Stimulated activated CD8-positive, alpha-beta memory T cell treated with anti-CD3 and anti-CD28 coated beads, Interleukin-12 subunit alpha, Interleukin-12 subunit beta, amount 100 ng/mL, for 24 hours (primary cell): ENCODE measurements around the gene C17orf50.

Source experiments
- DNase-seq: peaks from one replicate; pipeline ENCODE4 v3.0.0-alpha.2; 2020; ENCODE audit errors: extremely low read depth

The C17orf50 gene

GRCh38 chr17:35760587-35760986 lies at the start of gene C17orf50:
C17orf50 (plus strand) TSS chr17:35760887; CDS start chr17:35760942, 55 bp downstream.
- DNase-seq: no peak

- DNase-seq: no peak
Observed at GRCh38 chr17:35710950-35711349, 49.7 kb upstream of the C17orf50 start.

- DNase-seq: no peak
Observed at GRCh38 chr17:35713069-35713728, 47.5 kb upstream of the C17orf50 start.

- DNase-seq: no peak
Observed at GRCh38 chr17:35714988-35715387, 45.7 kb upstream of the C17orf50 start.

DNA sequence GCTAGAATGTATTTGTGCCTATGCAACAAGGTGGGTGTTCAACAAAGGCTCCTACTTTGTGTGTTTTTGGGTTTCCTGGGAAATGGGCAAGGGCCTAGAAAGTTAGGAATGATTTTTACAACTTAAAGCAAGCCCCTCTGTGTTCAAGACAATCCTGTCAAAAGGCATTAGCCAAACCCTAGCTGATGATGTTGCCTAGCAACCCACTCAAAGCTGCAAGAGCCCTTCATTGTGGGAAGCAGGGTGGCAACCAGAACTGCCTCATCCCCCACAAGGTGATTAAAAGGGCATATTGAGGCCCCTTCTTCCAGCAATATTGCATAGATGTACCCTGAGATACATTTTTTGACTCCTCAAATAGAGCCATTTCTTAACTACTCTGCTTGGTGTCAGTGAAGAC lies 45.3 kb upstream of the C17orf50 start:
- no peak for DNase-seq

DNA sequence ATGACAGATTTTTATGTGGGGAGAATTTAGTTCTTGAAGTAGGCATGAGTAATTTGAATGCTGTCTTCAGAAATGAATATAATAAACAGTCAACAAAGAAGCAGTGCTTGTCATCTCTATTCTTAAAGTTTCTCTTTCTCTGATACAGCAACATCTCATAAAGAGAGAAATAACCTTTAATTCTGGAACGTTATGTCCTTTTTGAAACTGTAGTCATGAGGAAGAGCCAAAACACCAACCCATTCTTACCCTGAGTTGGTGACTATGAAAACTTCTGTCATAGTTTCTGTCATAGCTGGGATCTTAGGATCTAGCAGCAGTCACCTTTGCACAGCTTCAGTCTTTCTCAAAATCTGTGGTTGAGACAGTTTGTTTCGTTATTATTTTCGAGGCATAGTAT lies 44.5 kb upstream of the C17orf50 start:
- no peak for DNase-seq

- no peak for DNase-seq
Observed at GRCh38 chr17:35716897-35717465, 43.7 kb upstream of the C17orf50 start.

DNA sequence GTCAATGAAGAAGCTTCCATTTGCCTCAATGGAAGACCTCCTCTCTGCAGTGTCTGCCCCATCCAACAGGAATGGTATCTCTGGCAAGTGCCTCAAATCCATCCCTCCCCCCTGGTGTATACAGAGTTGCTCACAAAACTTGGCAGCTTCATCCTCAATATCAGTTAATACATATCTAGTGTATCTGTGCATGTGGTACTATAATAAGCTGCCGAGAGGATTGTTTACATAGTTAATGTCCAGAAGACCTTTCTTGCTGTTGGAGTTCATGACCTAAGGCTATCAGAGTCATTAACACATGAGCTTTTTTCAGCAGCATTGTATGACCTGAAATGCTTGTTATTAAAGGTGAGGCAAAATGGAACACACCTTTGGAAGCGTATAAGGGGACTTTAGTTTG lies 43.2 kb upstream of the C17orf50 start:
- no peak for DNase-seq

DNA sequence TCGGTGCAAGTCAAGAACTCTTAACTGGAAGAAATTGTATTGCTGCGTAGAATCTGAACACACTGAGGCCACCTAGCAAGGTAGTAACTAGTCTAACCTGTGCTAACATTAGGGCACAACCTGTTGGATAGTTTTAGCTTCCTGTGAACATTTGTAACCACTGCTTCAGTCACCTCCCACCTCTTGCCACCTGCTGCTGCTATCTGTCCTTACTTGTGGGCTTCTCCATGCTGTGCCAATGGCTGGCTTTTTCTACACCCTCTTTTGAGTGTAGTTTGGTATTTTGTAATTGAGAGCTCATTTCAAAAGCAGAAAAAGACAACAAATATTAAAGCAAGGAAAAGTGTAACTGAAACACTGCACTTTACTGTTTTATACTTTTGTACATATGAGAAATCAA lies 37.0 kb upstream of the C17orf50 start:
- no peak for DNase-seq

DNA sequence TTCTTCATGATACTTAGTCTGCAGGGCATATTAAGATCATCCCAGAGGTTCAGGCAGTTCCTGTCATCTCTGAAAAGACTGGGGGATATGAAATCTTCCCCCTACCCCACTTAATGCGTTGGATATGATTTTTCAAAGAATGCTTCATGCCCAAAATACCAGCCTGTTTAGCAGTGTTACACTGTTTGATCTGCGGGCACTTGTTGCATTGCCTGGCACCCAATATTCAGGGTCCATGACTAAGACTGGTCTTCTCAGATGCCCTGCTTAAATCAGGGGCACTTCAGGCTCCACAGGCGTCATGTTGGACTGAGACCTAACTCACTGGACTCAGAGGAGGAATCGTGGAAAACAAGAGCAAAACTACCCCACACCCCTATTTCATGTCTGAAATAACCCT lies 35.6 kb upstream of the C17orf50 start:
- no peak for DNase-seq

GRCh38 chr17:35725802-35726126 lies 34.9 kb upstream of the C17orf50 start:
- DNase-seq: no peak

DNA sequence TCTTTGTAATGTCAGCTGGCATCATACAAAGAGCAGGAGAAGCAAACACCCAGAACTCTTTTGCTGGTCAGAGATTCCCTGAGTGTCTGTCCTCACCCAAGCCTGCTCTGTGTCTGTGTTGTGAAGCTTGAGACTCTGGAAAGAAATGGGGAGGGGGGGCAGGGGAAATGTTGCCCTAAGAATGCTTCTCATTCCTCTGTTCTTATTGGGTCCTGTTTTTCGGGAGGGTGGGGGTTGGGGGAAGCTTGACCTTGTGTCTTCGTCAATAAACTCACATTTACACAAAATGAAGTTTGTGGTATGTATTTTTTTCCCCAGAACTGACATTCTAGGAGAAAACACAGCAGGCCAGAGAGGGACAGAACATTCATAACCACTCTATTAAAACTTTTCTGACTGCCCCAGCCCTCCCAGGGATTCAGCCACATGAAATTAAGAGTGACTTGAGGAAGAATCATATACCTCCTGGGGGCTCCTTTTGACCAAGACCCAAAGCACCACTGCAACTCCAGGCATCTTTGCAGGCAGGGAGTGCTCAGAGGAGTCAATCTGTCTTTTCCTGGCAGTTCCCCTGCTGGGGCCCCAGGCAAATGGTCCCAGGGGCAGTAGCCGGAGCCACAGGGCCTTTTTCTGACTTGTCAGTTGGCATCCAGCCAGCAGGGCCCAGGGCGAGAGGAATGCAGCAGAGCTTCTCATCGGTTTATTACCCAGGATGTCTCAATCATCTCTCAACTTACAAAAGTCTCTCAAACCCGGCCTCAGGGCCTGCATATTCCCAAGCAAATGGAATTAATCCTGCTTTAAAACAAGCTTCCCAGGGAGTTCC lies 34.3 kb upstream of the C17orf50 start:
- no peak for DNase-seq

DNA sequence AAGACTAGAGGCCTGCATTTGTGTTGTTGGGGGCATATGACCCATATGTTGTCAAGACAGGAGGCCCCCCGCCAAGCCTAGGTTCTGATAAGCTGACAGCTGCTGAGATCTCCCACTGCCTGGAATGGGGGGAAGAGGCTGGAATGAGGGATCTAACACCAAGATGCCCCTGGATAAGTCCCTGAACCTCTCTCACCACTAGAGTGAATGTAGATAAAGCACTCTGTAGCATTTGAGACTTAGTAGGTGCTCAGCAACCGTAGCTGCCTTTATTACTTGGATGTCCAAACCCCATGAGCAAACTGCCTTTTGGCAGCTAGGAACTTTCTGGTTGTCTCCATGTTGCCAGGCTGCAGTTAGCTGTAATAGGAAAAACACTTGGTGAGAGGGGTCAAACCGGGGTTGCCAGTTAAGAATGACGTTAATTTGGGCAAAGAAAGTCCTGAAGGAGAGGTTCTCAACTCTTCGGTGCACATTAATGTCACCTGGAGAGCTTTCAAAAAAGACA lies 33.7 kb upstream of the C17orf50 start:
- DNase-seq: no peak

- no peak for DNase-seq
Observed at GRCh38 chr17:35727635-35728034, 33.1 kb upstream of the C17orf50 start.

DNA sequence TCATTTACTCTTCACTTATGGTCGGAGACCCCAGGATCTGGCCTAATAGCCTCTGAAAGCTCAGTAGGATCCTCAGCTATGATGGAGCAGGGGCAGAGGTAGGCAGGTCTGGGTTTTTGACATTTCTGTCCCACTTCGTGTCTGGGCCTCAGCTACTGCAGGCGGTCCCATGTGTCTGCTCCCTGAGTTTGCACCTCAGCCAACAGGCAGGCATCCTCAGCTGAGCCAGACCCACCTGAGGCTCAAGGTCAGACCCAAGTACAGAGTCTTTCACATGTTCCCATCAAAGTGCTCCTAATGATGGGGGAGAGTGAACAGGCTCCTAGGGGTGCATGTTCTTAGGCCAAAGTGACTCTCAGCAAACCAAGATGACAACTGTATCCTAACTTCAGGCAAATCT lies 32.1 kb upstream of the C17orf50 start:
- no peak for DNase-seq

- DNase-seq: no peak
Observed at GRCh38 chr17:35729405-35729833, 31.3 kb upstream of the C17orf50 start.

DNA sequence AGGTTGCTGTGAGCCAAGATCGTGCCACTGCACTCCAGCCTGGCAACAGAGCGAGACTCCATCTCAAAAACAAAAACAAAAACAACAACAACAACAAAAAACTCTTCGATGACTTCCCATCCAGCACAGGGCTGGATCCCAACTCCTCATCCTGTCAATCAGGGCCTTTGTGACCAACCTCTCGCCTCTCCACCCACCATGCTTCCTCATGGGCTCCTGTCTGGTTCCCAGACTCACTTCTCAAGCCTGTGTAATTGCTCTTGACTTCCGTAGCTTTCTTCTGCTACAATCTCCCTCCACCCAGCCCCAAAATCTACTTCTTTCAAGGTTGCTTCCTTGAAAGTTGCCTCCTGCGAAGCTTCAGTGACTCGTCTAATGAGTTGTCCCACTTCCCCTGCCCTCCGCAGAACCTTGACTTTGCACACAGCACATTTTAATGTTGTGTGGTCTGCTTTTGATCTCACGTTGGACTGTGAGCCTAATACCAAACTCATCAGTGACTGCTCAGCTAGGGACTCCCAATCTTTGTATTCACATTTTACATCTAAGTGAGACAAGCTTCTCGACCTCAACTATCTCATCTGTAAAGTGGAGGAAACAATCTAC lies 30.2 kb upstream of the C17orf50 start:
- DNase-seq: no peak

- peak; percentile 11 for DNase-seq
Observed at GRCh38 chr17:35731239-35731916, 29.3 kb upstream of the C17orf50 start, which contains the start of gene RASL10B. RASL10B (plus strand) TSS chr17:35731639; CDS start chr17:35735185, 3,546 bp downstream.

DNA sequence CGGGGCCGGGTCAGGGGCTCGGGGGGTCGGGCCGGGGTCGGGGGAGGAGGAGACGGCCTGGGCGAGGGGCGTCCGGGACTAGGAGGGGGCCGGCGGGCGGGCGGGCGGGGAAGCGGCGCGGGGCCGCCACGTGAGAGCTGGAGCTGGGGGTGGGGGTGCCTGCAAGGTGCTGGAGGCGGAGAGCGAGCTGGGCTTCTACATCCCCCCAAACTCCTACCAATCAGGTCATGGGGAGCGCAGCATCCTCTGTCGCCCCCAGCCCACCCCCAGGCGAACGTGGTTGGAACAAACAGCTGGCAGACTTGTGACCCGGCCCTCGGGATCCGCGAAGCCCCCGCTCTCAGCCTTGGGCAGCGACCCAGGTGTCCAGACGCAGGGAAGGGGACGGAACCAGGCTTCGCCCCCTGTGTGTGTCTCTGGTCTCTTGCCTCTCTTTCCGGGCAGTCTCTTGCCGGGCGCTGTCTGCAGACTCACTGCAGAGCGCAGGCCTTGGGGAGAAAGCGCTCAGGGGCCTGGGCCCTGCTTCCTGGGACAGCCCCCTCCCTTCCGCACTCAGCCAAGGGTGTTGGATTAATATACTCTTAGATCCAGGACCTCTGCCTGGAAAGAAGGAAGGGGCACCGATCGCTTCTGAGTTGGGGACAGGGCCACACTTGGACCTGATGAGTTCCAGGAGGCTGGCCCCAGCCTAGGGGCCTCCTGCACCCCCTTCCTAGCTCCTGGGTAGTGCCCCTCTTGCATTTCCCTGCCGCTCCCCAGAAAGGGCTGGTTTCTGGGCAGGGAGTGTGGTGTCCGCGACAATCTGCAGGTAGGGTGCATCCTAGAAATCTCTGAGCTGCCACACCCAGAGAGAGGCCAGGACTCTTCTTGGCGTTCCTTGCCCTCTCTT lies 28.5 kb upstream of the C17orf50 start:
- DNase-seq: no peak

DNA sequence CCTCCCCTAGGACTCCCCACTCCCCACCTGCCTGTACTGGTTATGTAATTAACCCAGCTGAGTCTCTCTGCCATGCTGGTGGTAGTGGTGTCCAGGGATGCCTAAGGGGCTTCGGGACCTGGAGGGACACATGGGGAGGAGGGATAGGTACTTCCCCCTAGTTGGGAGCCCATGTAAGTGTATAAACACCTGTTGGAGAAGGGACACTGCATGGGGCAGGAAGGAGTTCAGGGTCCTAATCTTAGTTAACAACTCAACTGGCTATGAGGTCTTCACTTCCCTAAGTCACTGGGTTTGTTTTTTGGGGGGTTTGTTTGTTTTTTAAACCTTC lies 27.9 kb upstream of the C17orf50 start:
- no peak for DNase-seq

- DNase-seq: no peak
Observed at GRCh38 chr17:35733366-35733765, 27.3 kb upstream of the C17orf50 start.
